SHP77 treated with DMSO at 0.1 percent for 48 hours (cell line): ENCODE data around the gene SLC35F1.

Experiments used
- DNase-seq: peaks from one replicate; lab custom pipeline; 2025; lab: John Stamatoyannopoulos, UW

SLC35F1 gene

GRCh38 chr6:118200160-118200559 lies 293.1 kb downstream of the SLC35F1 start:
- DNase-seq, result no peak

GRCh38 chr6:118202517-118202916 lies 295.5 kb downstream of the SLC35F1 start:
- no peak for DNase-seq

GRCh38 chr6:118203545-118203944 lies 296.5 kb downstream of the SLC35F1 start:
- DNase-seq, result no peak

GRCh38 chr6:118206221-118206620 lies 299.2 kb downstream of the SLC35F1 start:
- DNase-seq, result no peak

- DNase-seq, result no peak
These were observed 300.9 kb downstream of the SLC35F1 start for GRCh38 chr6:118207947-118208346.

GRCh38 chr6:118212451-118213173 lies 305.5 kb downstream of the SLC35F1 start:
- DNase-seq, result no peak

- DNase-seq, result no peak
These were observed 308.2 kb downstream of the SLC35F1 start for GRCh38 chr6:118215269-118215668.

GRCh38 chr6:118216751-118217150 lies 309.7 kb downstream of the SLC35F1 start:
- DNase-seq, result no peak

GRCh38 chr6:118218156-118218555 lies 311.1 kb downstream of the SLC35F1 start:
- DNase-seq, result no peak

GRCh38 chr6:118220429-118221128 lies 313.5 kb downstream of the SLC35F1 start:
- DNase-seq, result no peak

- no peak for DNase-seq
These were observed 316.3 kb downstream of the SLC35F1 start for GRCh38 chr6:118223316-118223715.

GRCh38 chr6:118228886-118229285 lies 321.8 kb downstream of the SLC35F1 start:
- DNase-seq, result no peak

GRCh38 chr6:118240878-118241528 lies 333.9 kb downstream of the SLC35F1 start:
- DNase-seq, result no peak

- no peak for DNase-seq
These were observed 339.3 kb downstream of the SLC35F1 start for GRCh38 chr6:118246406-118246805.

GRCh38 chr6:118248171-118248570 lies 341.1 kb downstream of the SLC35F1 start:
- DNase-seq, result no peak

- DNase-seq, result no peak
These were observed 342.6 kb downstream of the SLC35F1 start for GRCh38 chr6:118249680-118250079.

GRCh38 chr6:118252474-118252873 lies 345.4 kb downstream of the SLC35F1 start:
- no peak for DNase-seq

- no peak for DNase-seq
These were observed 346.7 kb downstream of the SLC35F1 start for GRCh38 chr6:118253741-118254140.

GRCh38 chr6:118260833-118261232 lies 353.8 kb downstream of the SLC35F1 start:
- DNase-seq, result no peak

- no peak for DNase-seq
These were observed 356.9 kb downstream of the SLC35F1 start for GRCh38 chr6:118263921-118264486.

- DNase-seq, result no peak
These were observed 362.6 kb downstream of the SLC35F1 start for GRCh38 chr6:118269659-118270058.

- DNase-seq, result no peak
These were observed 370.6 kb downstream of the SLC35F1 start for GRCh38 chr6:118277631-118278030.

GRCh38 chr6:118280210-118280609 lies 373.1 kb downstream of the SLC35F1 start:
- no peak for DNase-seq
